Choroid plexus epithelial cell (primary cell): Measurements from ENCODE around the gene CDKN2B-AS1.
A peak's percentile ranks its signal among the peaks of the same experiment; 100 is the strongest.

Experiments
- DNase-seq: peaks from one replicate; pipeline ENCODE4 v3.0.0-alpha.2; 2010; ENCODE audit warnings: low read depth
- H3K4me3 ChIP-seq: 2 replicates; pipeline ENCODE4 v1.5.1; 2011; ENCODE audit warnings: low read depth, mild to moderate bottlenecking, control low read depth, low read length, moderate library complexity
- TF ChIP-seq, protein P1 (sequence below): conservative IDR thresholded peaks from 2 replicates; pipeline ENCODE4 v1.5.1; 2011; ENCODE audit warnings: low read depth, mild to moderate bottlenecking, control low read depth, inconsistent platforms, low read length, moderate library complexity

CDKN2B-AS1 gene

GRCh38 chr9:22117511-22118384 is 123.2 kb downstream of the CDKN2B-AS1 start:
- no peak overlapping the region for H3K4me3 ChIP-seq
- TF ChIP-seq, protein P1, sequence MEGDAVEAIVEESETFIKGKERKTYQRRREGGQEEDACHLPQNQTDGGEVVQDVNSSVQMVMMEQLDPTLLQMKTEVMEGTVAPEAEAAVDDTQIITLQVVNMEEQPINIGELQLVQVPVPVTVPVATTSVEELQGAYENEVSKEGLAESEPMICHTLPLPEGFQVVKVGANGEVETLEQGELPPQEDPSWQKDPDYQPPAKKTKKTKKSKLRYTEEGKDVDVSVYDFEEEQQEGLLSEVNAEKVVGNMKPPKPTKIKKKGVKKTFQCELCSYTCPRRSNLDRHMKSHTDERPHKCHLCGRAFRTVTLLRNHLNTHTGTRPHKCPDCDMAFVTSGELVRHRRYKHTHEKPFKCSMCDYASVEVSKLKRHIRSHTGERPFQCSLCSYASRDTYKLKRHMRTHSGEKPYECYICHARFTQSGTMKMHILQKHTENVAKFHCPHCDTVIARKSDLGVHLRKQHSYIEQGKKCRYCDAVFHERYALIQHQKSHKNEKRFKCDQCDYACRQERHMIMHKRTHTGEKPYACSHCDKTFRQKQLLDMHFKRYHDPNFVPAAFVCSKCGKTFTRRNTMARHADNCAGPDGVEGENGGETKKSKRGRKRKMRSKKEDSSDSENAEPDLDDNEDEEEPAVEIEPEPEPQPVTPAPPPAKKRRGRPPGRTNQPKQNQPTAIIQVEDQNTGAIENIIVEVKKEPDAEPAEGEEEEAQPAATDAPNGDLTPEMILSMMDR: no peak
- peak; percentile 90 for DNase-seq

GRCh38 chr9:22118810-22119521 is 124.4 kb downstream of the CDKN2B-AS1 start:
- H3K4me3 ChIP-seq: no peak overlapping the region
- DNase-seq: no peak
- TF ChIP-seq, protein P1: no peak

DNA sequence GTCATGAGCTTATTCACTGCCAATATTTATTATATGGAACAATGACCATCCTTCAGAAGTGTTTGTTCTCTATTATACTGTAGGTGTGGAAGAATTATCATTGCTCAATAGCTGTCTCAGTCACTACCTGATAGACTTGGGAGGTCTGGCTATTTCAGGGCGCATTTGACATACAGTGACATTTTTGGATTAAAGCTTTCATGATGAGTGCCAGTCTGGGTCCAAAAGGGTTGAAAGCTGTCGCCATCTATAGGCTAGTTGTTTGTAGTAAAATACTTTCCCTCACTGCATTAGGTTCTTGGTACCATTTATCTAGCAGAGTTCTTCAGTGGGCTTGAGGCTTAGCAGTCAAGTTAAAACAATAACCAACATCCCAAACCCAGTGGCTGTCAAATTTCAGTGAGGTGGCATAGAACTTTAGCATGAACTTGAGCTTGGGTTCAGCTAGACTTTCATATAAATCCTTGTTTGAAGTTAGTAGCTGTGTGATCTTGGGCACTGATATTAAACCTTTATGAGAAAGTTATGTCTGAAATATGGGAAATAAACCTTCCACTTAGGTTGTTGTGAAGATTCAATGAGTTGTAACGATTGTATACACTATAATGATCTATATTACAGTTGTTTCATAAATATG is 125.0 kb downstream of the CDKN2B-AS1 start:
- TF ChIP-seq, protein P1: peak; percentile 73
- no peak overlapping the region for H3K4me3 ChIP-seq
- peak; percentile 75 for DNase-seq

GRCh38 chr9:22120159-22120549 is 125.6 kb downstream of the CDKN2B-AS1 start:
- TF ChIP-seq, protein P1: no peak
- DNase-seq: no peak
- H3K4me3 ChIP-seq: no peak overlapping the region

DNA sequence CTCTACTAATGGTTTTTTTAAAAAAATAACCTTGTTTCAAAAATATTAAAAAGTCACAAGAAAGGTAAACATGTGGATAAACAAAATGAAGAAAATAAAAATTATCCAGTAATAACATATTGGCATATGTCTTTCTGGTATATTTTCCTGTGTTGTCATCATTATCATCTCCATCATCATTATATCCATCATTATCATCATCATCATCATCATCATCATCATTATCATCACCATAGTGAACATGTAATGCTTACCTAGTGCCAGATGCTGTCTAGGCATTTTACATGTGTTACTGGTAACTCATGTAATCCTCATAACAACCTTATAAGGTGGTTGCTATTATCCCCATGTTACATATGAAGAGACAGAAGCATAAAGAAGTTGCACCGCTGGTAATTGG is 126.0 kb downstream of the CDKN2B-AS1 start:
- no peak for DNase-seq
- H3K4me3 ChIP-seq: no peak overlapping the region
- TF ChIP-seq, protein P1: no peak

DNA sequence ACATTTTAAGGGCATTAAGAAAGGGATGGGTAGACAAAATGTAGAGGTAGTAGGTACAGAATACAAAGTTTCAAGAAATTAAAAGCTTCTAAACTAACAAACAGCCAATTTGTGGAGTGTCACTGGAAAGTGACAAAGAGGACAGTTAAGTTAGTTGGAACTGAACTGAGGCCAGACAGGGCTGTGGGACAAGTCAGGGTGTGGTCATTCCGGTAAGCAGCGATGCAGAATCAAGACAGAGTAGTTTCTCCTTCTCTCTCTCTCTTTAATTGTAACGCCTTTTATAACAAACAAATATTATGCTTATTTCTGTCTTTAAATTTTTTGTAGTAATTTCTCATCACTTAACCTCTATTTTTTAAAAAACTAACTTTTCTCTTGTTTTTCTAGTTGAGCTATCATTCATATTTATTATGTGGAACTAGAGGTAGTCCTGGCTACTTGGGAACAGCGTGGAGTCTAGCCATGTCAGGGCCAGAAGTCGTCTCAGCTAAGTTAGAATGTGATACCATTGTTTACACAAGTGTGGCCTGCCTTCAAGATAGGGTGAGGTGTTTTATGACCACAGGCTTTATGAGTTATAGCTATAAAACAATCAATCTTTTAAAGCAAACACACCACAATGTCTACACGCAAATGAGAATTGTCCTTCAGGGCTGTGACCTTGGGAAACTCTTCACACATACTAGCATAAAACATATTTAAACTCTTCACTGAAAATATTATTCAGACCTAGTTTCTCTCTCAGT is 129.8 kb downstream of the CDKN2B-AS1 start:
- DNase-seq: peak; percentile 50
- no peak overlapping the region for H3K4me3 ChIP-seq
- TF ChIP-seq, protein P1: no peak
